ENCODE data around the gene MED14. TPM values are rescaled to one million over a fixed set of nuclear protein-coding genes. Genes with fewer than 3 reads are reported as not detected.

Gene MED14
- total RNA-seq, 4 donors from 2014 or later: 12.6 to 125 (median 46.8) TPM

GRCh38 chrX:40671126-40671525 is 64.2 kb downstream of the MED14 start:
- no peak for TF ChIP-seq POLR2A (IDR thresholded peaks at IDR 0.05)
- TF ChIP-seq CTCF (IDR thresholded peaks at IDR 0.05): no peak
- no peaks in the 10 kb centered on the region for H3K4me1 ChIP-seq
- no peak overlapping the region for H3K27ac ChIP-seq
- intact Hi-C loops (cut with DNase I; ENCODE audit: low total_unique reads): no loop called here
- no peaks in the 10 kb centered on the region for H3K36me3 ChIP-seq
- H3K9me3 ChIP-seq: no peaks in the 10 kb centered on the region
- DNase-seq: no peak
- H3K27me3 ChIP-seq: no peaks in the 10 kb centered on the region
- no peak overlapping the region for H3K4me3 ChIP-seq

GRCh38 chrX:40663880-40664630 is 71.3 kb downstream of the MED14 start:
- no peak for DNase-seq
- peaks cover 0 to 2% of the 10 kb centered on the region in 2 donors for H3K27me3 ChIP-seq
- no peak overlapping the region for H3K4me3 ChIP-seq
- intact Hi-C loops (cut with DNase I; ENCODE audit: low total_unique reads): no loop called here
- no peak for TF ChIP-seq POLR2A (IDR thresholded peaks at IDR 0.05)
- no peaks in the 10 kb centered on the region for H3K4me1 ChIP-seq
- no peaks in the 10 kb centered on the region for H3K9me3 ChIP-seq
- no peaks in the 10 kb centered on the region for H3K36me3 ChIP-seq
- H3K27ac ChIP-seq: no peak overlapping the region

GRCh38 chrX:40663078-40663740 is 72.1 kb downstream of the MED14 start:
- Histone ChIP-seq H3K27ac (no peak overlapping the region), H3K9me3 (no peaks in the 10 kb centered on the region), H3K4me3 (no peak overlapping the region), H3K36me3 (no peaks in the 10 kb centered on the region), H3K4me1 (no peaks in the 10 kb centered on the region), H3K27me3 (peaks cover 0 to 2% of the 10 kb centered on the region in 2 donors)
- intact Hi-C loops (cut with DNase I; ENCODE audit: low total_unique reads): no loop called here
- TF ChIP-seq CTCF (IDR thresholded peaks at IDR 0.05) (no peak), POLR2A (IDR thresholded peaks at IDR 0.05) (no peak)
- no peak for DNase-seq

GRCh38 chrX:40661489-40661888 is 73.9 kb downstream of the MED14 start:
- H3K36me3 ChIP-seq: no peaks in the 10 kb centered on the region
- intact Hi-C loops (cut with DNase I; ENCODE audit: low total_unique reads): no loop called here
- no peak overlapping the region for H3K4me3 ChIP-seq
- H3K27me3 ChIP-seq: peaks cover 0 to 2% of the 10 kb centered on the region in 2 donors
- DNase-seq: no peak
- TF ChIP-seq POLR2A (IDR thresholded peaks at IDR 0.05) (no peak), CTCF (IDR thresholded peaks at IDR 0.05) (no peak)
- H3K4me1 ChIP-seq: no peaks in the 10 kb centered on the region
- H3K9me3 ChIP-seq: no peaks in the 10 kb centered on the region
- no peak overlapping the region for H3K27ac ChIP-seq

- H3K4me1 ChIP-seq: no peaks in the 10 kb centered on the region
- H3K36me3 ChIP-seq: no peaks in the 10 kb centered on the region
- no peak for DNase-seq
- H3K4me3 ChIP-seq: no peak overlapping the region
- H3K27me3 ChIP-seq: no peaks in the 10 kb centered on the region
- no peak overlapping the region for H3K27ac ChIP-seq
- intact Hi-C loops (cut with DNase I; ENCODE audit: low total_unique reads): no loop called here
- TF ChIP-seq POLR2A (IDR thresholded peaks at IDR 0.05) (no peak), CTCF (IDR thresholded peaks at IDR 0.05) (no peak)
- H3K9me3 ChIP-seq: no peaks in the 10 kb centered on the region
These were observed 75.0 kb downstream of the MED14 start for GRCh38 chrX:40660381-40660780.
